HG02642 (cell line): ENCODE results near the gene OR5H14.
"Not testable (repeated sequence)": the region's sequence is repeated elsewhere in the genome, so short reads cannot be mapped to it uniquely, and the experiment has no call there.

Experiments
- ATAC-seq: cut with Tn5 transposase; IDR thresholded peaks from one replicate; pipeline ENCODE4 v1.9.1; 2021; ENCODE audit warnings: mild to moderate bottlenecking; ENCODE audit not compliant: unreplicated experiment, poor library complexity

The OR5H14 gene

DNA sequence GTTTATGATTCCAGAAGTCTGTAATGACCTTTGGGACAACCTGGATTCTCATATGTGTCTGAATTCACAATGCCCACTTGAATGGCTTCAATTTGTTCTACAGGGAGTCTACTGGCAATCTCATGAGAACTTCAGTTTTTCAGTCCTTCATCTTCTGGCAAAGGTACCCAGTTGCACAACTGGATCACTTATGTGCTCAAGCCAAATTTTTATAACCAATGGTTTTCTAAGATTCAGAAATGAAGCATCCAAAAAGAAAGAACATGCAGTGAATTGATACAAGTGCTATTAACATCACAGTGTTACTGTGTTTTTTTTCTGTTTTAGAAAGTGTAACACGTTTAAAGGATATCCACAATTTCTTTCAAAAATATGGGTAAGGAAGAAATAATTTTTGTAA is at the start of gene OR5H14:
Gene OR5H14 (plus strand): TSS at position 301 of the 400 bp plus-strand sequence. CDS start 1,907 bp downstream, outside the sequence.
- no peak for ATAC-seq

DNA sequence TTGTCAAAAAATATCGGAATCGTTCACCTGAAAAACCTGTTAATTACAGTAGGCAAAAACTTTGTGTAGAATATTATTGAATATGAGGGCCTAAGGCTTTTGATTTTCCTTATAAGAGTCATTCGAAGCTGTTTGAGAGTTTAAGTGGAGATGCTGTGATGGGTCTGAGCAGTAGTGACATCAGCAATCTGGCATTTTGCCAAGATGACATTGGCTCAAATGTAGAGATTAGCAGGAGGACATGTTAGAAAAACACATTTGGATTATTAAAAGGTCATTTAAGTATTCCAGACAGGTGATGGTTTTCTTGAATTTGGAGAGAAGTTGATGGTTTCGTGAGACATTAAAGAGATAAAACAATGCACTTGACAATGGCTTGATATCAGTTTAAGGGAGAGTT is 47.4 kb upstream of the OR5H14 start:
- no peak for ATAC-seq

DNA sequence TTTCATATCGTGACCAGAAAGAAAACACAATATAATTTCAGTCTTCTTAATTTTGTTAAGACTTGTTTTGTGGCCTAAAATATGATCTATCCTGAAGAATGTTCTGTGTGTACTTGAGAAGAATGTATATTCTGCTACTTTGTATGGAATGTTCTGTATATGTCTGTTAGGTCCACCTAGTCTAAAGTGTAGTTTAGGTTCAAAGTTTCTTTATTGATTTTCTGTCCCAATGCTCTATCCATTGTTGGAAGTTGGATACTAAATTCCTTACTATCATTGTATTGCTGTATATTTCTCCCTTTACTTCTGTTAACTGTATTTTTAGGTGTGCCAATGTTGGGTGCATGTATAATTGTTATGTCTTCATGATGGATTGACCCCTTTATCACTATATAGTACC is 39.1 kb upstream of the OR5H14 start:
- no peak for ATAC-seq

DNA sequence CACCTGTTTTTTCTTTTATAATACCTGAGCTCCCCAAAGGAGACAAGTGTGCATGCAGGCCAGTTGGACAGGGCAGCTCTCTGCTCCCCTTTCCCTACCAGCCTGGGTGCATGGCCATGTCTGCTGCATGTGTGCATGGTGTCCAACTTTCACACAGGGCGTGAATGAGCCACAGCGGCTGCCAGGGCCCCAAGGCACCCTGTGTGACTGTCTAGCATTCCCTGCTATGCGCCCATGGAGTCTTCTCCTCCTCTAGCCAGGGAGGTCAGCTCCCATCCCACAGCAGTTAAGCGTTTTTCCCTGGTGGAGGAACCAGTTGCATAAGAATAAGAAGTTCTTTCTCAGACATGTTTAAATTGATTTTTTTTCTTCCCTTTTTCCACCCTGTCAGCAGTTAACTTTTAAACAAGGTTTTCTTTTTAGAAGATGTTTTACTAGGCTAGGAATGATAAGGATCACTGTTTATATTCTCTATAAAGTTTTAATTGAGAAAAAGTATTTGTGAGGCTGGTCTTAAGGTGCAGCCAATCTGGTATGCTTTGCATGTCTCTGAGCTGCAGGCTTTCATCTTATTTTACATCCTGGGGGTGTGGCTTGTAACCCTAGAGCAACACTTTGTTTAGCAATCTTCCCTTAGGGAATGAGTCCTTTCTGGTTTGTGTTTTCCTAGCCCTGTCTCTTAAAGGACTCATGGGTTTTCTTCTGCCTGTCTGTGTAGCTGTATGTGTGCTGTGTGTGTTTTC is 37.3 kb upstream of the OR5H14 start:
- ATAC-seq, result no peak

DNA sequence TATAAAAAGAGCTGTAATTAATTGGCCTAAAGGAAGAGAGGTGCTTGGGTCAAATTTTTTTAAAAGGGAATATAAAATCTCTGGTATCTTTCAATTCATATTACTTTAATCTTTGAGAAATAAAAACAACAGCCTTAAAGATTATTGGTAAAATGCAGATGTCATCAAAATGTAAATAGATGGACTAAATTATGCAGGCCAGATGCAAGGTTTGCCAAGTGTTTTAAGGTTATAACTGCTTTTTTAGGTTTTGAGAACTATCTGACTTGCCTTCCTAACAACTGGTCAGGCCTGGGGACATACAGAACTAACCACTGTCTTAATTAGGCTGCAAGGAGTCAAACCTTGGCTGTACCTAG is 36.8 kb upstream of the OR5H14 start:
- ATAC-seq, result no peak

DNA sequence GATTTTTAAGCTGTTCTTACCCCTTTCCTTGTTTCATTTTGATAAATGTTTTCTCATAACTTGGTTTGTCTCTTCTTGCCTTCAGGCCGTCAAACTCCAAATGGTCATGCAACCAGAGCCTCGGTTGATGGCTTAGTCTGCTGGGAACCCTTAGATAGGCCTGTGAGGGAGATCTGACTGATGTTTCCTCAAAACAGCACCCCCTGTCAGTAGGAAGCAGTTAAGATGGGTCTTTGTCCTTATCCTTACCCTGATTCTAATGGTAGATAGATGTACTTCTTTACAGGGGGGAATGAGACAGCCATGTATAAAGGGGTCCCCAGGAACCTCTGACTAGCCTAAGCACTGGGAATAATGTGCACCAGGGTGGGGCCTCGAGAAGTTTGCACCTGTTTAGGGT is 33.0 kb upstream of the OR5H14 start:
- ATAC-seq, result no peak

DNA sequence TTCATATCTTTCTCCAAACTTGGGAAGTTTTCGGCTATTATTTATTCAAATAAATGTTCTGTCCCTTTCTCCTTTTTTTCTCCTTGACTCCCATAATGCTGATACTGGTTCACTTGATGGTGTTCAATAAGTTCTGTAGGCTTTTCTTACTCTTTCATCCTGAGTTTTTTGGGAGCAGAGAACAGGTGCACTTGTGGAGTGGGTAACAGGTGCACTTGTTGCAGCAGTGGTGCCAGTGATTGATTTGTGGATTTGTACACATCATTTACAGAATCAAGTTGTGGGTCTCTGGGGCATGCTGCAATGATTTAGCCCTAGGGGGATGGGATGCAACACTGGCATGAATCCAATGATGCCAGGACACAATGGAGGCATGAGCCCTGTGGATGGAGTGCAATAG is 31.6 kb upstream of the OR5H14 start:
- no peak for ATAC-seq

DNA sequence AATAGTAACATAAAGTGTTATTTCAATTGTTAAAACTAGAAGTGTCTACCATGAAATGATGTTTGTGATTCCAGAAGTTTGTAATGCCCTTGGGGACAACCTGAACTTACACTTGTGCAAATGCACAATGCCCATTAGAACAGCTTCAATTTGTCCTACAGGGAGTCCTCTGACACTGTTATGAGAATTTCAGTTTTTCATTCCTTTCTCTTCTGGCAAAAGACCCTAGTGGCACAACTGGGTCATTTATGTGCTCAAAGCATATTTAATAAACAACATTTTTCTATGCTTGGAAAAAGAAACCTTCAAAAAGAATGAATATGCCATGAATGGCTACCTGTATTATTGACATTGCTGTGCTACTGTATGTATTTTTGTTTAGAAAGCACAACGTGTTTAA is 16.9 kb upstream of the OR5H14 start, which contains the start of gene OR5H1:
Gene OR5H1 (plus strand): TSS at position 301 of the 400 bp plus-strand sequence. CDS start 1,977 bp downstream, outside the sequence.
- ATAC-seq, result no peak

DNA sequence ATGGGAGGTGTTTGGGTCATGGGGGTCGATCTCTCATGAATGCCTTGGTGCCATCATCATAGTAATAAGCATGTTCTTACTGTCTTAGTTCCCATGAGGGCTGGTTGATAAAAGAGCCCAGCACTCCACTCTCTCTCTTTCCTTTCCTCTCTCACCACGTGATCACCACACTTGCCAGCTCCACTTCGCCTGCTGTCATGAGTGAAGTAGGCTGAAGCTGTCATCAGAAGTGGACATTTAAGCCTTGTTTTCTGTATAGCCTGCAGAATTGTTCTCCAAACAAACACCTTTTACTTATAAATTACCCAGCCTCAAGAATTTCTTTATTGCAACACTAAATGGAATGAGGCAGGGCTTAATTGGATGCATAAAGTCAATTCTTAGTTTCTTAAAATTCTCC is 10.6 kb upstream of the OR5H14 start:
- no peak for ATAC-seq

DNA sequence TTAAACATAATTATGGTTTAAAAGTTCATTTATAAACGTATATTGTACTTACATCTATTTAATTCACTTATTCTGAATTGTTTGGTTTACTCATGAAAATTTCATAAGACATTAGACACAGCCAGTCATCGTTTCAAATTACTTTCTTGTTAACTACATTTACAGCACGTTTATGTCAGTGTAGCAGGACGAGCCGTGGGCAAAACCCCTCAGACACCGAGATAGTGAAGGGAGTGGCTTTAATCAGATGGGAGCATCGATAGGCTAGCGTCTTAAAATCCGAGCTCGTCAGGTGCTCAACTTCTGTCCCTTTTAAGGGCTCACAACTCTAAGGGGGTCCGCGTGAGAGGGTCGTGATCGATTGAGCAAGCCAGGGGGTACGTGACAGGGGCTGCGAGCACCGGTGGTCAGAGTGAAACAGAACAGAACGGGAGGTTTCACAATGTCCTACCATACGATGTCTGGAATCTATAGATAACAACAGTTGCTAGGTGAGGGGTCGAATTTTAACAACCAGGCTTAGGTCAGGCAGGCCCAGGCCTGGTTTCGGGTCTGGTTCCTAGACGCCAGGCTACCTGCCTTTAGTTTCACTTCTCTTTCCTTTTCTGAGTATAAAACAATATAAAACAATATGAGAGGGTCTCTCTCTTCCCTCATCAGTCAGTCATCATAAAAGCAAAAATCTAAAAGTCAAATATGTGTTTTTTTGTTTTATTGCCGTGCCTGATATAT is 9.3 kb upstream of the OR5H14 start:
- not testable (repeated sequence) for ATAC-seq

DNA sequence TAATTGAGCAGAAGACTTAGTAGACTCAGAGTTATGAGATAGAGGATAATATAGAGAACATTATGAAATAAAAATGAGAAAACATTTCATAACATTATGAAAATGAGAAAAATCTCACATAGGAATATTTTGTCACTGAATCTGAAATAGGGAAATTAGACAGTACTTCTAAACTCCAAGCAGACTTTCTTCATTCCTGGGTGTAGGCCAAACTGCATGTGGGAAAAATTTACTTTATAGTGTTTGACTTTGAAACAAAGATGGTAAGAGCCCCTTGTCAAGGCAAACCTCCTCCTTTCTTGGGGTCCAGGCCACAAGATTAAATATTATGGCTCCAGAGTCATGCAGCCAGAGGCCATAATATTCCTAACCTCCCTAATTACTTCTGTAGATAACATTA is 6.7 kb upstream of the OR5H14 start:
- no peak for ATAC-seq

DNA sequence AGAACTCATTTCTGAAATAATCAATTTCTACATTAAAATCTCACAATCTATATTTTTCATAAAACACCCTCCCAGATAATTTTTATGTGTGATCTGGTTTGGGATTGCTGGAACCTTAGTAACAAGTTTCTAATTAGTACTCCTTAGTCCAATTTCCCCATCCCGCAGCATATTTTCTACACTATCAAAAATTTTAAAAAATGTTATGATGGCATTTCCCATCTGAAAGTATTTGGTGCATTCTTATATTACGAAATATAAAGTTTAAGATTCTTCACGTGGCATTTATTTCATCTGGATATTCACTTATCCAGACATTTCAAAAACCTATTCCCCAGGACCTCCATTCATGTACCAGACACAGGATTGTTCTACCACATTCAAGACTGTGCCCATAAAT is 1.5 kb downstream of the OR5H14 start:
- no peak for ATAC-seq

DNA sequence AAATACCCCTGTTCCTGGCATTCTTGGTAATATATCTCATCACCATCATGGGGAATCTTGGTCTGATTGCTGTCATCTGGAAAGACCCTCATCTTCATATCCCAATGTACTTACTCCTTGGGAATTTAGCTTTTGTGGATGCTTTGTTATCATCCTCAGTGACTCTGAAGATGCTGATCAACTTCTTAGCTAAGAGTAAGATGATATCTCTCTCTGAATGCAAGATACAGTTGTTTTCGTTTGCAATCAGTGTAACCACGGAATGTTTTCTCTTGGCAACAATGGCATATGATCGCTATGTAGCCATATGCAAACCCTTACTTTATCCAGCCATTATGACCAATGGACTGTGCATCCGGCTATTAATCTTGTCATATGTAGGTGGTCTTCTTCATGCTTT is 2.2 kb downstream of the OR5H14 start:
- not testable (repeated sequence) for ATAC-seq

DNA sequence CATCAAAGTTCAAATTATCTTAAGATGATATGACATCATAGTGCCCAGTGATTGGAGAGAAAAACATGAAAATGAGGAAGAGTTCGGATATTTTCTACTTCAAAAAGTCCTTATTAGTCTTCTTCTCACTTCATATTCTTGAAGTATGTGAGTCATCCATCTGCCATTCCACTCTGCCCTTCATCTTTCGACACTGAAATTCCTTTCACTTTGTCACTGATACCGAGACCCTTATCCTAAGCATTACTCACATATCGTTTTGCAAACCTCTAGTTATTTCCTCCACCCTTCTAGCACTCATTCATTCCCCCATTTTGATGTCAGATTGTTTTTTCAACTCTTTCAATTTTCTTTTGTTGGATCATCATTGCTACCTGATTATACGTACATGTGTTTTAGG is 4.0 kb downstream of the OR5H14 start:
- ATAC-seq, result no peak

DNA sequence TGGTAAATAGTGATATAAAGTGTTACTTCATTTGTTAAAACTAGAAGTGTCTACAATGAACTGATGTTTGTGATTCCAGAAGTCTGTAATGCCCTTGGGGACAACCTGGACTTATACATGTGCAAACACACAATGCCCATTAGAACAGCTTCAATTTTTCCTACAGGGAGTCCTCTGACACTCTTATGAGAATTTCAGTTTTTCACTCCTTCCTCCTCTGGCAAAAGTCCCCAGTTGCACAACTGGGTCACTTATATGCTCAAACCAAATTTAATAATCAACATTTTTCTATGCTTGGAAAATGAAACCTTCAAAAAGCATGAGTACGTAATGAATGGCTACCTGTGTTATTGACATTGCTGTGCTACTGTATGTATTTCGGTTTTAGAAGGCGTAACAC is 19.1 kb downstream of the OR5H14 start, which contains the start of gene OR5H15:
Gene OR5H15 (plus strand): TSS at position 301 of the 400 bp plus-strand sequence. CDS start 2,004 bp downstream, outside the sequence.
- ATAC-seq, result no peak

DNA sequence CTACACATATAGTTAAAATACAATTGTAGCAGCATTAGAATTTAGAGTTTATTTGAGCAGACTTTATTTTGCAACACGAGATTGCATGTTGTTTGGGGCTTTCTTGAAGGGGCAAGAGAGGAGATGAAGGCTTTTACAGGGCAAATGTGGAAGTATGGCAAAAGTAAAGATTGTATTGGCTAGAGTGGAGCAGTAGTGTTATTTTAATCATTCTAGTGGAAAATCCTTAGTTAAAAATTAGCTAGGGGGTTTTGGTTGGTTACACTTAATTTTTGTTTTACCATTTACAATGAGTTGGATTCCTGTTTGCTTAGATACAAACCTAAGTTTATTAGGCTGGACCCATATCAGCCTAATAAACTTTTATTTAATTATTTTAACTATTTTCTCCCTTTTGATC is 23.8 kb downstream of the OR5H14 start:
- no peak for ATAC-seq

DNA sequence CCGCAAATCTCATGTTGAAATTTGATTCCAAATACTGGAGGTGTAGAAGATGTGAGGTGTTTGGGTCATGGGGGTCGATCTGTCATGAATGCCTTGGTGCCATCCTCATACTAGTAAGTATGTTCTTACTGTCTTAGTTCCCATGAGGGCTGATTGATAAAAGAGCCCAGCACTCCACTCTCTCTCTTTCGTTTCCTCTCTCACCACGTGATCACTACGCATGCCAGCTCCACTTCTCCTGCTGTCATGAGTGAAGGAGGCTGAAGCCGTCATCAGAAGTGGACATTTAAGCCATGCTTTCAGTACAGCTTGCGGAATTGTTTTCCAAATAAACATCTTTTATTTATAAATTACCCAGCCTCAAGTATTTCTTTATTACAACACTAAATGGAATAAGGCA is 25.3 kb downstream of the OR5H14 start:
- ATAC-seq, result no peak

DNA sequence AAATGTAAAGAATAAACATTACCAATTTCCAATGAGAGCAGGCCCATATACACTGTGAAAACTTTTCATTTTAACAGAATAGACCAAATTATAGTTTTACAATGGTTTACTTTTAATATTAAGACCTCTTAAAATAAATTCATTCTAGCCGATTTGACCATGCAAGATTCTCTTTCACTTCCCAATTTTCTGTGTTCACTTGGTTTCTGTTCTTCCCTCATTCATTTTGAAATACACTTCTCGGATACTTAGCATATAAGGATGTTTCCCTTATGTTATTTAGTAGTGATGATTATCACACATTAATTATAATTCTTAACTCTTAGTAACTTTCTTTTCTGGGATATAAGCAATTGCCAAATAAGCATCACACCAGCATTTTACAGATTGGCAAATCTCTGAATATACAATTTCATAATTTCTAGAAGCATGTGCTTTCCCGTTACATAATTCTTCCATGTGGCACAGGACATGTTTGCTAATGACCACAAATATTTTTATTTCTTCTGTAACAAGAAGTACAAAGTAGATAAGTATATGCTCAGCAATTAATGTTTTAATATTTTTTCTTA is 33.1 kb downstream of the OR5H14 start:
- ATAC-seq, result no peak

DNA sequence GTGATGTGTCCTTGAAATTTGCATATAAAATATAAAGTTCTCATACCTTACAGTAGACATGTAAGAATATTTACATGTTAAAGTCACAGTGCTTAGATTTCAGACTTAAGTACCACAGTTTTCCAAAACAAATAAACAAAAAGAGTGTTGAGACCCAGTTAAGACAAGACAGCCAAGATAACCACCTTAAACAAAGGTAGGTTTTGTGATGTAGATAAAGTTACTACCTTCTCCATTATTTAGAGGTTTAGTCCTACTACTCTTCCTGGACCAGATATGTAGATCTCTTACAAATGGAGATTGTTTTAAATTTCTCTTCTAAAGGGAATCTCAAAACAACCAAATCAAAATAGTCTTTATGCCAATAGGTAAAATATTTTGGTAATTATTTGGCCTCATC is 34.9 kb downstream of the OR5H14 start:
- ATAC-seq, result no peak

DNA sequence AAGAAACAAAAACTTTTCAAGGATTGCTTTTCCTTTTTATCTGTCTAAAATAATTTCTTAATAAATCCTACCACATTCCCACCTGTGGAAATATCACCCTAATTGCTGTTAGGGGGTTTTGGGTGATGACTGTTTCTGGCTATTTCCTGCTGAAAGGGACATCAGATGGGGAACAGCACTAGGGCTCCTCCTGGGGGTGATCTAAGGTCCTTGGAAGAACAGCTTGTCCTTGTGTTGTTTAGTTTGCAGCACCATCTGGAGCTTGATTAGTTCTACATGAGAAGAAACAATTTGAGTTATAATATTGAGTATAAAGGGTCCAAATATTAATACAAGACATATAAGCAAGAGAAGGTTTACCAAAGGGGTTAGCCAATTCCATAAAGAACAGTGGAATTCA is 37.9 kb downstream of the OR5H14 start:
- no peak for ATAC-seq

DNA sequence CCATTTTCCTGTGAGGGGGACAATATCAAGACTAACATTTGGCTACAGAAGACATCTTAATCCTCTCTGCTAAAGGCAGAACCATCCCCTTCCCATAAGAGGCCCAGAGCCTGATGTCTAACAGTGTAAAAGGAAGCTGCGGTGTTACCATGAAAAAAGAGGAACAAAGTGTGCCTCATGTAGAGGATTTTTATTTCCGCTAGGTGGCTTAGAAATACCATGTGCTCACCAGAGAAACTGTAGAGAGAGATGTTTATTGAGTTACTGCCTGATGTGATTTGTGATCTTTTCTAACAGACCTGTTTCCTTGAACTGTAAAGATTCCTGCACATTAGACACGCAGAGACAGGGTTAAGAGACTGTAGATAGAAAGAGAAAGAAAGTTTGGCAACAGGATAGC is 41.3 kb downstream of the OR5H14 start:
- ATAC-seq, result peak; percentile 94
